GM19438 (cell line): ENCODE measurements around the gene TEKT1.
A peak's percentile ranks its signal among the peaks of the same experiment; 100 is the strongest.

Experiments used
- ATAC-seq: cut with Tn5 transposase; IDR thresholded peaks from one replicate; pipeline ENCODE4 v1.9.1; 2021; ENCODE audit warnings: low read depth; ENCODE audit not compliant: unreplicated experiment

TEKT1 gene

DNA sequence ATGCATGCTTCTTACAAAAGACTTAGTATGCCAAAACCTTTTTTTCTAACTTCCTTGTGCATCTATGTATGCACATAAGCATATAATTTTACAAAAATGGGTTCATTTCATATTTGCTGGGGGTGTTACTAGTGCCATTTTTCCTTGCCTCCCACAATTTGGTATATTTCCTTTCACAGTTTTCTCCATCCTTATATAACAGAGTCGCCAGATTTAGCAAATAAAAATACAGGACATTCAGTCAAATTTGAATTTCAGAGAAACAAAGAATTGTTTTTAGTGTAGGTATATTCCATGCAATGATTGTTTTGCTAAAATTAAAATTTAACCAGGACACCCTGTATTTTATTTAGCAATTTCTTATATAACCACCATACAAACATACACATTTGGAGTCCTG, 59.5 kb downstream of the TEKT1 start:
- ATAC-seq = no peak

DNA sequence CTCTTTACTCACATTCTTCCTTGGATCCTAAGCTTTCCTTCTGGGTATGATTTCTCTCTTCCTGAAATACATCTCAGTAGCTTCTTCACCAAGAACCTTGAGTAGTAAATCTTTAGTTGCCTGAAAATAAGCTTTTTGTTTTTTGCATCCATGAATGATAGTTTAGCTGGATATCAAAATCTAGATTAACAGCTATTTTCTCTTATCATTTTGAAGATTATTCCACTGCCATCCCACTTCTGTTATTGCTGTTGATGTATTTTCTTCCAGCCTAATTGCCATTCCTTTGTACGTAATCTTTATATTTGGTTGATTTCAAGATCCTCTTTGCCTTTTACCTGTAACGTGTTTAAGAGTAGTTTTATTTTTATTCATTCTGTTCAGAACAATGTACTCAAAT, 63.1 kb downstream of the TEKT1 start:
- no peak for ATAC-seq

DNA sequence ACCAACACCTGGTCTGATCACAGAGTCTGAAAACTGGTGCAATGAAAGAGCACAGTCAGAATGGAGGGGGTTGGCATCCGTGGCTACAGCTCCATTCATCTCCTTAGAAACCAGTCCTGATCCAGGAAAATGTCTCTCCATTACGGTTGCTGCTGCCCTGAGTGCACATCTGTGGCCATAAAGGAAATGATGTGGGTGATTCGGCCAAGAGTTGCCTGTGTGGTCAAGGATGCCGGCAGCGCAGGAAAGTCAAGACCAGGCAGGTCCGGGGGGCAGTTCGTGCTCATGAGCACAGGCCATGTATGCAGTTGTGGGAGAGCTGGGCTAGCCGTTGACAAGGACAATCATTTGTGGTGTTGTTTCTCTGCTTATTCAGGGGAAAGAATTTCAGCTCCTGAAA, 69.8 kb downstream of the TEKT1 start:
- ATAC-seq = no peak

DNA sequence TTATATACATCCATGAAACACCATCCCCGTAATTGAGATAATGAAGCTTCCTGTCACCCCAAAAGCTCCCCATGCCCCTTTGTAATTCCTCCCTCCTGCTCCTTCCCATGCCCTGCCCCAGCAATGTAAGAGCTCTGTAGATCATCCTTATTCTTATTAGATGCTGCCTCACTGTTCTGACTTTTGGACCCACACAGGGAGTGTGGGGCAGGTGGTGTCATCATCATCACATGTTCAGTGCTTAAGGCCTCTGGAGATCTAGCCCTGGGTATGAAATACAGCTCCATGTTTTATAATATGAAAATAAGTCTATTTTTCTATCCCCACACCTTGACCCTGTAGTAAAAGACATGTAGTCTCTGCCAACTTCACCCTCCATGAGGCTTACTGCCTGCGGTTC, 73.8 kb downstream of the TEKT1 start:
- ATAC-seq = no peak

DNA sequence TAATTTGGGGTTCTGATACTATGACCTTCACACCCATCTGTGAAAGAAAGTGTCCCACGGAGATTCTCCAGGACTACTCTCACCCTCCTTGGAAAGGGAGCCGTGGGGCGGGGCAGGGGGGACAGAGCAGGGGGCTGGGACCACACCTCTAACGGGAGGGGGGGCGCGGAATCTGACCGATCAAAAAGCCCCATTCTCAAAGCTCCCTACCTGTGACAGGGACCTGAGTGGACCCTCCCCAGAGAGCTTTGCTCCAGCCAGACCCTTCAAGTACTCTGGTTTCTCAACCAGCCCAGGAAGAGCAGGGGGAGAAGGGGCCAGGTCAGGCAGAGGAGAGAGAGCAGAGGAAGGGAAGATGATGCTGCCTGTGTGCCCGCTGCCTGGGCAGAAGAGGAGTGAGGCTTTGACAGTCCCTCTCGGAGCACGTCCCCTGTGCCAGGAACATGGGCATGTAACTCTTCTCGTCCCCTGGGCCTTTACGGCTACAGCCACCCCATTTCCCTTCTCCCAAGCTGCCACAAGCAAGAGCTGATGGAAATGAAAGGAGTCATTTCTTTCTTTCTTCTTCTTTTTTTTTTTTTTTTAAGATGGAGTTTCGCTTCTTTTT, 75.0 kb downstream of the TEKT1 start:
- ATAC-seq = no peak

DNA sequence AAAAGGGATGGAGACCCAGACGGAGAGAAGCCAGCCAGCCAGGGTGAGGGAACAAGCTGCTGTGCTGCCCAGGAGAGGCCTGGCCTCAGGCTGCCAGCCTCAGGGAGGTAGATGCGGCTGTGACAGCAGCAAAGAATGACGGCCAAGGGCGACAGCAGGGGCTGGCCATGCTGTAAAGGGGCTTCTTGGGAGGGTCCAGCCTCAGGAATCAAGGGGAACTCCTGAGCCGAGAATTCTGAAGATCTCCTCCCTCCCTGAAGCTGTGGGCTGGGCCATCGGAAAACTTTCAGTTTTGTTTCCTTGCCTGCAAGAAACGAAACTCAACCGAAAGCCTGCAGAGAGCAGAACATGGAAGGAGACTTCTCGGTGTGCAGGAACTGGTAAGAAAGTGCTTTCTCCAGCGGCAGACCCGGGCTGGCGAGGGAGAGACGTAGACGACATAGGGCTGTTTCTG, 75.8 kb downstream of the TEKT1 start, which contains the start of gene XAF1:
XAF1 (plus strand) TSS at position 316 of the 454 bp plus-strand sequence; CDS start at position 349, 33 bp downstream.
- peak; percentile 44 for ATAC-seq

DNA sequence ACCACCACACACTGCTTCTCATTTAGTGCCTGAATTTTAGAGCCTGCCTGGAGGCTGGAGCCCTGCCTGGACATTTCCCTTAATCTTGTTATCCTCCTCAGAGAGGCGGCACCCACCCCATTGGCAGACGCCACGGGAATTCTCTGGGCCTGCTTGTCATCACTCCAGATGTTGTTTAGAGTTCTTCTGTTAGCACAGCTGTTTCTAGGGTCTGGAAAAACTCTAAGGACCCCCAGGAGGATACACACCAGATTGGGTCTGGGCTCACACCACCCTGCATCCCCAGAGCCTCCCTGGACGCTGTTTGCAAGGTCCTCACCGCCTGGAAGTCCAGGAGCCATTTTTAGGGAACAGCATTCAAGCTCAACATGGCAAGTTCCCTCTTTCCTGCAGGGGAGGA, 76.2 kb downstream of the TEKT1 start:
- no peak for ATAC-seq

DNA sequence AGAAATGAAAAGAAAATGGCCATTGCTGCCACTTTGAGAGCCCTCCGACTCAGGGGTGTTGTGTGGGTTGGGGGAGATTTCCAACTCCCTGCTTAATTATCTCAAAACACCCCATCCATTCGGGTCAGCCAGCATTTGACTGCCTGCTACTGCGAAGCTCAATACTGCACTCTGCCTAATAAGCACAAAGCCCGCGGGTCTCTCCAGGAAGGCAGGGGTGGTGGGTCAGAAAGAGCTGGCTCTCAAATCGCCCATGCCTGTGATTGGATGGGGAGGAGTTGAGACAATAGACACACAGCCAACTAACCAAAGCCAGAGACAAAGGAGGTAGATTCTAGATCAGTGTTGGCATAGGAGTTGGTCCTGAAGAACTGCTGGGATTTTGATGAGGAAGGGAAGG, 78.0 kb downstream of the TEKT1 start:
- ATAC-seq = no peak

DNA sequence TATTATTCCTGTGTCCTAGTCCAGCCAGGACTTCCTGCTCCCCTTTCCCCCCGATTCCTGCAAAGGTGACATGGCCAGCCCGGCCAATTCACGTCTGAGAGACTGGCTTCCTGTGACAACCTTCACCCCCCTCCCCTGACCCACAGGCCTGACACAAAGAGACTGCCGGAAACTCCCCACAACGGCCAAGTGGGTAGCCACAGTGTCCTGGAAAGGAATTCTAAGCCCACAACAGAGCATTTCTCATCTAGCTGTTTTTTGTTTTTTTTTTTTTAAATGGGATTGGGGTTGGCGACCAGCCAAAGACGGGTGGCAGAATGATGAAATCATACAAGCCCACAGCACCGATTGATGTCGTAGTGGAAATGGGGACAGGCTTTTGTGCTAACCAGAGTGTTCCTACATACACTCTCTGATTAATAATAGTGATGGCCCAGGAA, 78.5 kb downstream of the TEKT1 start:
- no peak for ATAC-seq

DNA sequence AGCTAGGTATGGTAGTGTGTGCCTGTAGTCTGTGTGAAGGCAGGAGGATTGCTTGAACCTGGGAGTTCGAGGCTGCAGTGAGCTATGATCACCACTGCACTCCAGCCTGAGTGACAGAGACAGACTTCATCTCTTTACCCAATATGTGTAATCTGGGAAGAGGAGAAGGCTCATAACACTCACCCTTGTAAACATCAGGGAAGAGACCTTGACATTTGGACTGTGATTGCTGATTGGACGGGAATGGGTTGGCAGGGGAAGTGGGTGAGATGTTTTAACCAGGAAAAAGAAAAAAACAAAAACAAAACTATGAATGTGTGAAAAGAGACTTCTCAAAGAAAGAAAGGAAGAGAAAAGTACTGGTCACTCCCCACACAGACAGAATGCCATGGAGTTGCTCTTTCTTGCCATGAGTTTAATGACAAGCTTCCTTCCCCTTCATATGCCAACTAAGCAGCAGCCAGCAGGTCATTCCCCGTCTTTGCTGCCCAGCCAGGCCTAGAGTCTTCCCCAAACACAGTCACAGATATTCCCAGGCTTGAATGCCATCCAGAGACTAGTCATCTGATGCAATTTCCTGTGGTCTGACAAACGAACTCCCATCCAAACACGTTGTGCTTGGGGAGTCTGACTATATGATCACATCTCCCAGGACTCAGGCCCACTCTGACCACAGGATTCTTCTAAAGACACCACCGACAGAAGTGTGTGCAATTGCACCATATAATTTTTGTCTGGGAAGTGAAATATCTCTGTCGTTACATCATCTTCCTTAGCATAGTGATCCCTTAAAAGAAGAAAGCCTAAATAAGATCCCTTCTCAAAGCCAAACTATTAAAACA, 79.2 kb downstream of the TEKT1 start:
- no peak for ATAC-seq

DNA sequence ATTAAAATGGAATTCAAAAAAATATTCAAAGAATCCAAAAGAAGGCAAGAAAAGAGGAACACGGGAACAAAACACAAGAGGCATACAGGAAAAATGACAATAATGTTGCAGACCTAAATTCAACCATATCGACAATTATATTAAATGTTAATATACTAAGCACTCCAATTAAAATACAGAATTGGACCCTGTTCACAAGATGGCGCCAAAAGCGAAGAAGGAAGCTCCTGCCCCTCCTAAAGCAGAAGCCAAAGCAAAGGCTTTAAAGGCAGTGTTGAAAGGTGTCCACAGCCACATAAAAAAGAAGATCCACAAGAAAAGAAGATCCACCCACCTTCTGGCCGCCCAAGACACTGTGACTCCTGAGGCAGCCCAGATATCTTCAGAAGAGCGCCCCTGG, 82.0 kb downstream of the TEKT1 start:
- ATAC-seq = no peak

DNA sequence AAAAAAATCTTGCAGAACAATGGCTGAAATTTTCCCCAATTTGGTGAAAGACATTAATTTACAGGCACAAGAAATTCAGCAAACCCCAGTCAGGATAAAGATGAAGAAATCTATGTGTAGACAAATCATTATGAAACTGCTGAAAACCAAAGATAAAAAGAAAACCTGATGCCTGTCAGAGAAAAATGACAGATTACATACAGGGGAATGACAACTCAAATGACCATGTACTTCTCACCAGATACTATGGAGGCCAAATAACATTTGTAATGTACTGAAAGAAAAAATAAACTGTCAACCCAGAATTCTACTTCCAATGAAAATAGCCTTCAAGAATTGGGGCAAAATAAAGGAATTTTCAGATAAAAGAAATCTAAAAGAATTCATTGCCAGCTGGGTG, 82.9 kb downstream of the TEKT1 start:
- no peak for ATAC-seq
